ENCODE data around the gene LCE3D.
"Not testable (repeated sequence)": the region's sequence is repeated elsewhere in the genome, so short reads cannot be mapped to it uniquely, and the experiment has no call there.

Gene LCE3D, protein sequence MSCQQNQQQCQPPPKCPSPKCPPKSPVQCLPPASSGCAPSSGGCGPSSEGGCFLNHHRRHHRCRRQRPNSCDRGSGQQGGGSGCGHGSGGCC

DNA sequence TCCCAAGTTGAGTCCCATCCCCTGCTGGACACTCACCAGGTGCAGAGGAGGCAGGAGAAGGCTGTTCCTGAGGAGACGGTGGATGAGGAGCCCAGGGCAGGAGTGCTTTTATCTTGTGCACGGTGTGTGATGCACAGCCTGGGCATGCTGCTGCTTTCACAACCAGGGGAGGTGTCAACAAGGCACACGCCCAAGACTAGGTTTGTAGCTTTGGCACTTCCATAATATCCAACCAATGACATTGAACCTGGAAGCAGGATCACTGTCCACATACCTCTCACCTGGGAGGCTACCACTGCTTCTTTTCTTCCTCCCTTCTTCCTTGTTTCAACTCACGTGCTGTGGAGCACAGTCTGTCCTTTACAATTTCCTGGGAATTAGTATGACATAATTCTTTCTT lies at the start of gene LCE3D:
LCE3D (minus strand) TSS at position 84 of the 400 bp plus-strand sequence. CDS start 580 bp downstream, outside the sequence.
- in situ Hi-C loops (cut with HindIII; ENCODE audit: low pct_ligation_motif_present, low pct_unique_long_range_greater_than_20kb, low sequenced_read_pairs): no loop called here
- DNase-seq: no peak

DNA sequence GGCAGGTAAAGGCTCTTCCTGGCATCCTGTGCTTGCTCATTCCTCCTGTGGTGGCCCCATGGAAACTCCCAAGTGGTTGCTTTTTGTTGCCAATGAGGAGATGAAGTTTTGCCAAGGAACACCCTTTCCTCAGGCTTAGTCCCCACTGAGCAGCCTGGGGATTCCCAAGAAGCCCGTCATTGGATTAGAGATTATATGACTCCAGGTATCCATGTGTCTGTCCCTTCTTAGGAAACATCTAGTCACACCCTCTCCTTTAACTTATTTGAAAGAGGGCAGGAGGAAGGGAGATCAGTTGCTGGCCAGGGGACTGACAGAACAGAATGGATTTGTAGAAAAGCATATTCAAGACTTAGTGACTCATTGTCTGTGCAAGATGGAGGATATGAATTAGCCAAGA lies 46.4 kb upstream of the LCE3D start:
- in situ Hi-C loops (cut with HindIII; ENCODE audit: low pct_ligation_motif_present, low pct_unique_long_range_greater_than_20kb, low sequenced_read_pairs): no loop called here
- DNase-seq: peak; percentile 0

DNA sequence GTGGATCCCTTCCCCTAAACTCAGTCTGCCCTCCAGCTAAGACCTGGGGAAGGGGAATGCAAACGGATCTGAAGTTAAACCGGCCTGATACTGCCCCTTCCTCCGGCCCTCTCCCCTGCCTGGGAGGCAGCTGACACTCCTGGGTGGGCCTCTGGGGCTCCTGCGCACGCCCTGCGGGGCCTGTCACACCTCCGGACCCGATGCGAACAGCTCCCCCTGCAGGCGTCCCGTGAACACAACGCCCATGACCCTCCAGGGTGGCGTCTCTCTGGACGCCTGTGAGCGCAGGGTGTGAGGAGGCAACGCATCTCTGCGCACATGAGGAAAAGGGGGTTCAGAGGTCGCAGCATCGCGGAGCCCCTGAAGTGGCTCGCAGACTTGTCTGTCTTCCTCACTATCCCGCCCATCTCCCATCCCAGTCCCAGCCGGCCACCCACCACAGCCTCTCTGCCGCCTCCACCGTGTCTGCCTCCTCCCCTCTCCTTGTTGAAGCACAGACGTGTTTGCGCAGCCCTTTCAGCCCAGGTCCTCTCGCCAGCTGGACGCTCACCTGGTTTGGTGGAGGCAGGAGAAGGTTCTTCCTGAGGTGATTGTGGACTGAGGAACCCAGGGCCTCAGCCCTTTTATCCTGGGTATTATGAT lies 43.0 kb upstream of the LCE3D start:
- DNase-seq: peak; percentile 29

DNA sequence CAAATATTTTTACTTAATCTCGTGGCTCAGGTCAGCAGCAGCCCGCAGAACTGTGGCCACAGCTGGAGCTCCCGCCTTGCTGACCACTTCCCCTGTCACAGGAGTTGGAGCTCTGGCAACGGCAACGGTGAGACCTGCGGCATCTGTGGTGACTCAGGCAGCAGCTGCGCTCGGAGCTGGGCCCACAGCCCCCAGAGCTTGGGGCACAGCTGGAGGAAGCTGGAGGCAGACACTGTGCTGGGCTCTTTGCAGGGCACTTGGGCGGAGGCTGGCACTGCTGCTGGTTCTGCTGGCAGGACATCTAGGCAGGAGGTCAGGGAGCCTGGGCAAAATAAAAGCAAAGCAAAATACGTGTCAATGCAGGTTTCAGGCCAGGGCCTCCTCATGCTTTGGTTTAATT lies 42.5 kb upstream of the LCE3D start, which contains the start of gene LCE3A:
LCE3A (minus strand) TSS at position 301 of the 400 bp plus-strand sequence; CDS start at position 301, 0 bp downstream.
- DNase-seq: peak; percentile 0
- in situ Hi-C loops (cut with HindIII; ENCODE audit: low pct_ligation_motif_present, low pct_unique_long_range_greater_than_20kb, low sequenced_read_pairs): no loop called here

More for the DNA sequence above, 43.0 kb upstream of the LCE3D start:
- in situ Hi-C loops (cut with HindIII; ENCODE audit: low pct_ligation_motif_present, low pct_unique_long_range_greater_than_20kb, low sequenced_read_pairs): no loop called here

DNA sequence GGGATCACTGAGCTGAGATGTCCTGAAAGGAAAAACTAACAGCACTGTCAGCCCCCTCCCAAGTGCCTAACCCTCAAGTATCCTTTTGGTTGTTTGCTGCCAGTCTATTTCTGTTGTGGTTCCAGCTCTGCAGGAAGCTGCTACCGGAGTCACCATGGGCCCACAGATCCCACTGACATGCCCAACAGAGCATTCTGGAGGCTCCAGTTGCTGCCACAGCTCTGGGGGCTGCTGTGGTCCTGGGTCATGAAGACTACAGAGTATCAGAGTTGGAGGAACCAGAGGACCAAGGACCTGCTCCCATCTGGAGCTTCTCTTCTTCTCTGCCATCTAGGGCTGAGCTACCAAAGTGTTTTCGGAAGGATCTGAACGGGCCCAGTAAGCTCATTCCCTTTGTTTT lies 41.7 kb upstream of the LCE3D start:
- peak; percentile 0 for DNase-seq
- in situ Hi-C loops (cut with HindIII; ENCODE audit: low pct_ligation_motif_present, low pct_unique_long_range_greater_than_20kb, low sequenced_read_pairs): no loop called here

DNA sequence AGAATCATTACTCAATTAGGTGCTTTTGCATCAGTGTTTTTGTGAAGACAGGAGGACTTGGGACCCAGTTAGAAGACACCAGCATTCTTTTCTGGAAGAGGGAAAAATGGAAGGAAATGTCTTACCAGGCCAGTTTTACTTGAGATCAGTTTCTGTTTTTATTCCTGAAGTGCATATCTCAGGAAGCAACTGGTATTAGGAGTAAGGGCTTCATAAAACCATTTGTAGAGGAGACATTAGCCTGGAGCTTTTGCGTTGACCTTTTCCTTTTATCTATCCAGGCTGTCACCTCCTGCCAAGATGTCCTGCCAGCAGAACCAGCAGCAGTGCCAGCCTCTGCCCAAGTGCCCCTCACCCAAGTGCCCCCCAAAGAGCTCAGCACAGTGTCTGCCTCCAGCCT lies 33.2 kb upstream of the LCE3D start, which contains the start of gene LCE3B:
LCE3B (plus strand) TSS at position 301 of the 400 bp plus-strand sequence; CDS start at position 301, 0 bp downstream.
- in situ Hi-C loops (cut with HindIII; ENCODE audit: low pct_ligation_motif_present, low pct_unique_long_range_greater_than_20kb, low sequenced_read_pairs): no loop called here
- DNase-seq: no peak

DNA sequence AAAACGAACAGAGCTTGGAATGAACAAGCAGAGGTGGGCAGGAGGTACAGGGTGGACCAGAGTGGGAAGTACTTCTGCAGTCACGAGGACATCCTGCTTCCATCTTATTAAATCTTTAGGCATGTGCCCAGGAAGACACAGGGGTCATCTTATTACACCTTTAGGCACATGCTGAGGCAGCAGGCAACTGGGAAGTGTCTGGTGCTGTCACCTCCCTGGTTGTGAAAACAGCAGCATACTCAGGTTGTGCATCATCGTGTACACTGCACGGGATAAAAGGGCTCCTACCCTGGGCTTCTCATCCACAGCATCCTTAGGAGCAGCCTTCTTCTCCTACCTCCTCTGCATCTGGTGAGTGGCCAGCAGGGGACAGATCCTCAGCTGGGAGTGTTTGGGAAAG lies 19.6 kb upstream of the LCE3D start, which contains the start of gene LCE3C:
LCE3C (plus strand) TSS at position 301 of the 400 bp plus-strand sequence. CDS start 498 bp downstream, outside the sequence.
- DNase-seq: no peak
- in situ Hi-C loops (cut with HindIII; ENCODE audit: low pct_ligation_motif_present, low pct_unique_long_range_greater_than_20kb, low sequenced_read_pairs): no loop called here

DNA sequence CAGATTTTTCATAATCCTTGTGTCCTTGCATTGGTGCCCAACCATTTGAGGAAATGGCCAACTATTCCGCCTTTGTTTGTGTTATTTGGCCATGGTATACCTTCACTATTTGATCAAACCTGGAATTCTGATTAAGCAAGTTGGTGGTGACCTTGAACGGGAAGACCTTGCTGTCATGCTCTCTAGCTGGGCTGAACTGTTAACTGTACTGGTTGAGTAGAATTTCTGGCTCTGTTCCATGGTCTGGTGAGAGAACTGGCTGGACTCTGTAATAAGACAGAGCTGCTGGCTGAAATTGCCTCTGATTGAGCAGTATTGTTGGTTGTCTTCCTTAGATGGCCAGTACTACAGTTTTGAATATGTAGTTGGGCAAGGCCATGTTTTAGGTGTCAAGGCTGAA lies 16.7 kb upstream of the LCE3D start:
- in situ Hi-C loops (cut with HindIII; ENCODE audit: low pct_ligation_motif_present, low pct_unique_long_range_greater_than_20kb, low sequenced_read_pairs): no loop called here
- no peak for DNase-seq

DNA sequence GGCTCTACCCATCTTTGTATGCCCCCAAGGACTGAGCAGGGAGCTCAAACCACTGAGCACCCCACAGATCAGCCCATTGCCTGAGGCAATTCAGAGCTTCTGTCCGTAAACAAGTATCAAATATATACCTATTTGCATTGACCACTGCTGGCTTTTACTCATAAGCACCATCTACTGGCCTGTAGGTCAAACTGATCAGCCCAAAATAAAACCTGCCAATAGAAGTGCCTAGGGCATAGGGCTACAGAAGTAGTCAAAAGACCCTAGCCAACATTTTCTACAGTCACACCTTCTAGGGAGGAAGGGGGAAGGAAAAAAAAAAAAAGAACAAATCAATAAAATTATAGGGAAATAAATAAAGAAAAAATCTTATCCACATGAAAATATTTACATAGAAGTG lies 5.3 kb upstream of the LCE3D start:
- DNase-seq: no peak
- in situ Hi-C loops (cut with HindIII; ENCODE audit: low pct_ligation_motif_present, low pct_unique_long_range_greater_than_20kb, low sequenced_read_pairs): no loop called here

DNA sequence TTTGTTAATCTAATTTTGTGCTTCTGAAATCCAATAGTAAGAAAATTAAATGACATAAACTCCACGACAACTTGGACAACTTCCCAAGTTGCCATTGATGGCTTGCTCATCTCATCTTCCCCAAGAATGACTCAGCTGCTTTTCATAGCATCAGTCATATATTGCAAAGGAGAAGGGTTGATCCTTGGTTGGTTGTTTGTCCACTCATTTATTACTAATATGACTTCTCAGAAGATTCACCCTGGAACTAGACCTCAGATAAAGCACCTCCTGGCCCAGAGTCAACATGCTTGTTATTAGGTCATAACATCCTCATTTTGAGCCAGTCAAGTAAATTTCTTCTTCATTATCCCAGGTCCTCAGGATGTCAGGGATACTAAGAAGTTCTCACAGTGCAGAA lies 2.3 kb upstream of the LCE3D start:
- no peak for DNase-seq
- in situ Hi-C loops (cut with HindIII; ENCODE audit: low pct_ligation_motif_present, low pct_unique_long_range_greater_than_20kb, low sequenced_read_pairs): no loop called here

DNA sequence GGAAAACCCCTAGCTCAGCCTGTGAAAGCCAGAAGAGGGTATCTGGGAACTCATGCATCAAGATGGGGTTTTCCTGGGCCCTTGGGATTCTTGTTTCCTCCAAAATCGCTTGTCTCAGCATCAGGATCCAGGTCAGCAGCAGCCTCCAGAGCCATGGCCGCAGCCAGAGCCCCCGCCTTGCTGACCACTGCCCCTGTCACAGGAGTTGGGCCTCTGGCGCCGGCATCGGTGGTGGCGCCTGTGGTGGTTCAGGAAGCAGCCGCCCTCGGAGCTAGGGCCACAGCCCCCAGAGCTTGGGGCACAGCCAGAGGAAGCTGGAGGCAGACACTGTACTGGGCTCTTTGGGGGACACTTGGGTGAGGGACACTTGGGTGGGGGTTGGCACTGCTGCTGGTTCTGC lies 790 bp downstream of the LCE3D start:
- in situ Hi-C loops (cut with HindIII; ENCODE audit: low pct_ligation_motif_present, low pct_unique_long_range_greater_than_20kb, low sequenced_read_pairs); DNase-seq: not testable (repeated sequence)

DNA sequence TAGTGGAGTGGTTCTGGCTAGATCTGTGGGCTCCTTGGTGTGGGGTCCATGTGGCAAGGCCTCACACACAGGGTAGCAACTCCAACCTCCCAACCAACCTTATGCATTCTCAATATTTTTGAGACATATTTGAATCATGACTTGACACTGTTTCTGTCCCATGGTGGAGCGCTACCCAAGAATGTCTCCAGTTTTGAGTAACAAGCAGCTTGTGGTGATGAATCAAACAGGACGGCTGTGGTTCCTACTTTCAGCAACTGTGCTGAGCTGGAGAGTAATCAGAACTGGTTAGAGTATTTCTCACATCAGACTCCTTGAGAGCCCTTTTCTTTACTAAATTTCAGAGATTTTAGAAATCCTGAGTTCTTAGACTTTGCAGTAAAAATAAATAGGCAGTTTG lies 3.1 kb downstream of the LCE3D start:
- in situ Hi-C loops (cut with HindIII; ENCODE audit: low pct_ligation_motif_present, low pct_unique_long_range_greater_than_20kb, low sequenced_read_pairs): no loop called here
- no peak for DNase-seq

DNA sequence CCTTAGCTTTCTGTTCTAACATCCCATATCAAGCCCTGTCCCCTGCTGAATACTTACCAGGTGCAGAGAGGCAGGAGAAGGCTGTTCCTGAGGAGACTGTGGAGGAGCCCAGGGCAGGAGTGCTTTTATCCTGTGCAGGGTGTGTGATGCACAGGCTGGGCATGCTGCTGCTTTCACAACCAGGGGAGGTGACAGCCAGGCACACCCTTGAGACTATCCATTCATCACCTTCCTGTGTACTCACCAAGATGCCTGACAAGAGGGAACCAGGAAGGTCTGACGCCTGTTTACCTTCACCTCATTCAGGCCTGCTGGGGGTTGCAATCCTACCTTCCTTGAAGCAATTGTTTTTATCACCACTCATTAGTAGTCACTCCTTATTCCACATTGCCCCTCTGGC lies 13.6 kb downstream of the LCE3D start, which contains the start of gene LCE3E:
LCE3E (minus strand) TSS at position 100 of the 400 bp plus-strand sequence. CDS start 572 bp downstream, outside the sequence.
- no peak for DNase-seq
- in situ Hi-C loops (cut with HindIII; ENCODE audit: low pct_ligation_motif_present, low pct_unique_long_range_greater_than_20kb, low sequenced_read_pairs): no loop called here

DNA sequence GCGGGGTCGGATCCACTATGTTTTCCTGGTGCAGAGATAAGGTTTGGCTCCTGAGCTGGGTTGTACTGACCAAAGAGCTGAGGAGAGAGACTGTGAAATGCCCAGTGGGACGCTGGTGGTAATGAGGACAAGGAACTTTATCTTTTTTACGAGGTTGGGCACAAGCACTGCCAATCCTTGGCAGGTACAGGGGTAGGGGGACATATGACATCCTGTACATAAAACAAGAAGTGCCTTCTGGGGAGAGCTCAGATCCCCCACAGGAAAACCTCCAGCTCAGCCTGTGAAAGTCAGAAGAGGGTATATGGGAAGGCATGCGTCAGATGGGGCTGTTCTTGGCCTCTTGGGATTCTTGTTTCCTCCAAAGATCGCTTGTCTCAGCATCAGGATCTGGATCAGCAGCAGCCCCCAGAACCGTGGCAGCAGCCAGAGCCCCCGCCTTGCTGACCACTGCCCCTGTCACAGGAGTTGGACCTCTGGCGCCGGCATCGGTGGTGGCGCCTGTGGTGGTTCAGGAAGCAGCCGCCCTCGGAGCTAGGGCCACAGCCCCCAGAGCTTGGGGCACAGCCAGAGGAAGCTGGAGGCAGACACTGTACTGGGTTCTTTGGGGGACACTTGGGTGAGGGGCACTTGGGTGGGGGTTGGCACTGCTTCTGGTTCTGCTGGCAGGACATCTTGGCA lies 14.6 kb downstream of the LCE3D start:
- DNase-seq: no peak
- in situ Hi-C loops (cut with HindIII; ENCODE audit: low pct_ligation_motif_present, low pct_unique_long_range_greater_than_20kb, low sequenced_read_pairs): no loop called here

DNA sequence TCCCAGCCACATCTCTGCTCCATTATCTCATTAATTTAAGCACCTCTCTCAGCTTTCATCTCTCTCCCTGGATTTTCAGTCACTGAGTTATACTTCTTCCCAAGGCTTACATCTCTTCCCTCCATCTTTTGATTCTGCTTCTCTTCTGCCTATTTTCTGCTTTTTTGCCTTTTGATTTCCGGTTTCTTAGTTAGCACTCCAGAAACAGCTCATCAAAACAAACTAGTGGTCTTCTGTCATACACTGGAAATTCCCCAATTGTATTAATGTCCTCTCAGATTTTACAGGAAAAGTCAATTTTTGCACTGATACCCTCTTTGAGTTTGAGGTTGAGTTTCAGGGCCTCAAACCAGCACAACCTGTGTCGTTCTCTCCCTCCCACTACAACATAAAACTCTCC lies 15.2 kb downstream of the LCE3D start:
- in situ Hi-C loops (cut with HindIII; ENCODE audit: low pct_ligation_motif_present, low pct_unique_long_range_greater_than_20kb, low sequenced_read_pairs): no loop called here
- DNase-seq: no peak

DNA sequence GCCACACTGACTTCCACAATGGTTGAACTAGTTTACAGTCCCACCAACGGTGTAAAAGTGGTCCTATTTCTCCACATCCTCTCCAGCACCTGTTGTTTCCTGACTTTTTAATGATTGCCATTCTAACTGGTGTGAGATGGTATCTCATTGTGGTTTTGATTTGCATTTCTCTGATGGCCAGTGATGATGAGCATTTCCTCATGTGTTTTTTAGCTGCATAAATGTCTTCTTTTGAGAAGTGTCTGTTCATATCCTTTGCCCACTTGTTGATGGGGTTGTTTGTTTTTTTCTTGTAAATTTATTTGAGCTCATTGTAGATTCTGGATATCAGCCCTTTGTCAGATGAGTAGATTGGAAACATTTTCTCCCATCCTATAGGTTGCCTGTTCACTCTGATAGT lies 32.0 kb downstream of the LCE3D start:
- in situ Hi-C loops (cut with HindIII; ENCODE audit: low pct_ligation_motif_present, low pct_unique_long_range_greater_than_20kb, low sequenced_read_pairs); DNase-seq: not testable (repeated sequence)

DNA sequence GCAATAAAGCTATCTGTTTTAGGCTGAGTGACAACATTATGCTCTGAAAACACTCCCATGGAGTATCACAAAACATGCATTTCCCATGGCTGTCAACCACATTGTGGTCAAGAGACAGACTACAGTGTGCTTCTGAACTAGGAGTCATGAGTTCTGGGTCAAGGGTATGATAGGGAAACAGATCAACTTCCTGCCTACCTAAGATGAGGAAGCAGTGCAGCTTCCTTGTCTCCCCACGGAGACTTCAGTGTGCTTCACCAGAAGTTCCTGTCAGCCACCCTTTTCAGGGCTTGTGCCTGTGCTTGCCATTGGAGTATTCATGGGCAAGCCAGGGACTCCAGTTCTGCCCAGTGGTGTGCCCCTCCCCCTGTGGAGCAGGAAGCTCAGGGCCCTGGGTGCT lies 33.6 kb downstream of the LCE3D start:
- DNase-seq: no peak
- in situ Hi-C loops (cut with HindIII; ENCODE audit: low pct_ligation_motif_present, low pct_unique_long_range_greater_than_20kb, low sequenced_read_pairs): no loop called here

DNA sequence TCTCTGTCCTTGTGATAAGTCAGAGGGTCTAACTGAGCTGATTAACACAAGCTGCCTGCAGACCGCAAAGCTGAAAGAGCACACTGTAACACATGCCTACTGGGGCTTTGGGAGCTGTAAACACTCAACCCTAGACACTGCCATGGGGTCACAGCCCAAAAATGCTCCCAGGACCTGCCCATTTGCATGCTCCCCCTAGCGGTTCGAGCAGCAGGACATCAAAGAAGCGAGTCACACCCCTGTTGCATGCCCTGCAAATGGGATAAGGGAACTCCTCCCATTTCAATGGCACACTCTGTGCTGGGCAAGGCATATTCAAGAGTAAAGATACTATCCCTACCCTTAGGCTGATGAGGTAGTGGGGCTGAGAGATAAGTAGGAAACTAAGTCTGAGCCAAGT lies 36.5 kb downstream of the LCE3D start:
- no peak for DNase-seq
- in situ Hi-C loops (cut with HindIII; ENCODE audit: low pct_ligation_motif_present, low pct_unique_long_range_greater_than_20kb, low sequenced_read_pairs): no loop called here

DNA sequence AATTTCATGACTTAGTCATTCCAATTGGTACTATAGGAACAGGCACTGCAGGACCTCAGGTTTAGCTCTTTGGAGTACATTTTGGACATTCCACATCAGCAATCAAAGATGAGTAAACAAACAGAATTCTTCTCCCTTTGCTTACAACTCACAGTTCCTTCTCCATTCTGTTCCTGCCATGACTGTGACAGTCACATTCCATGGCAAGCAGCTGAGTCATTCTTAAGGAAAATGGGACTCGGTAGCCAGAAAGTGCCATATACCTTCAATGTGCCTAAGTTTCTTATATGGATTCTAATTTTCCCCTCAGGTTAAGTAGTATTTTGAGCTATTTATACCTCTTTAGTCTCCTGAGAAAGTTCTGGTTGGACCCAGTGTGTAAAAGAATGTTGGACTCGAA lies 40.4 kb downstream of the LCE3D start:
- in situ Hi-C loops (cut with HindIII; ENCODE audit: low pct_ligation_motif_present, low pct_unique_long_range_greater_than_20kb, low sequenced_read_pairs): no loop called here
- no peak for DNase-seq

DNA sequence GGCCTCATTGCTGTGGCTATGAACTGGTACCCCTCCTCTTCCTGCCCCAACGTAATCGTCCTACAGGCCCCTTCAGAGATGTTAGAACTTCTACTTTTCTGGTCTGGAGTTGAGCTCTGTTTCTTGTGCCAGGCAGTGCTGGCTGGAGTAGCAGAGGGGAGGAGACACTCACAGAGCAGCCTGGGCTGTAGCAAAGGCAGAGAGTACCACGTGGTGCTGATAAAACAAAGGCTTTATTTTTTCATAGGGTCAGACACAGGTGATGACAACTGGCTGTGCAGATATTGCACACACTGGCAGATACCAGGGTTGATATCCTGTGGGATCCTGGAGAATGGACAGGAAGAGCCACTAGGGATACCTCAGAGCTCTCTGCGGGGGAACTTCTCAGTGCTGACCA lies 42.8 kb downstream of the LCE3D start:
- in situ Hi-C loops (cut with HindIII; ENCODE audit: low pct_ligation_motif_present, low pct_unique_long_range_greater_than_20kb, low sequenced_read_pairs): no loop called here
- no peak for DNase-seq

Measured in ACHN (cell line).